ENCODE results near the gene HUNK. TPM values are rescaled to one million over a fixed set of nuclear protein-coding genes. Genes with fewer than 3 reads are reported as not detected.

HUNK gene
- total and polyA plus RNA-seq, 2 of the 8 experiments (the other 6 are each of a cell fraction or from before 2014, with no cell fraction given): 1.9 to 10.2 TPM

DNA sequence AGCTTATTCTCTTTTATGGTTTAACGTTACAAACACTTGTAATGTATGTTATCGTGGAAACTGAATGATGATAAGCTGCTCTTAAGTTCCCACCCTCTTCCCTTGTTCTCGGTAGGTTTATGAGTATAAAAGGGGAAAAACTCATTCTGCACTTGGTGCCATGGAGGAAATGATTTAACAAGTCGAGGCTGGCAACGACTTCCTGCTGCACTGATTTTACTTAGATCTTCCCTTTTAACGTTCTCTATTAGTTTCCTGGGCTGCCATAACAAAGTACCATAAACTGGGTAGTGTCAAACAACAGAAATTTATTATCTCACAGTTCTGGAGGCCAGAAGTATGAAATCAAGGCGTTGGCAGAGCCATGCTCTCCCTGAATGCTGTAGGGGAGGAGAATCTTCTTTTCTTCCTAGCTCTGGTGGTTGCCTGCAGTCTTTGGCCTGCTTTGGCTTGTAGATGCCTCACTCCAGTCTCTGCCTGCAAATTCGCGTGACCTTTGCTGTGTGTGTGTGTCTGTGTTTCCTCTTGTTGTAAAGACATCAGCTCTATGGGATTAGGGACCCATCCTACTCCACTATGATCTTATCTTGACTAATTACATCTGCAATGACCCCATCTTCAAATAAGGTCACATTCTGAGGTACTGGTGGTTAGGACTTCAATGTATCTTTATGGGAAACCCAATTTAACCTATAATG is 26.3 kb downstream of the HUNK start (continued):
- TF ChIP-seq PHF8 (conservative IDR thresholded peaks at IDR 0.05; ENCODE audit: low read depth, low read length) (no peak), YY1 (IDR thresholded peaks at IDR 0.05; ENCODE audit: low read depth, low read length) (no peak)
